Stimulated activated CD4-positive, alpha-beta T cell treated with anti-CD3 and anti-CD28 coated beads, Interleukin-15, amount 100 ng/mL, for 24 hours (primary cell): ENCODE data around the gene ISG20.

Experiments used
- DNase-seq: peaks from one replicate; pipeline ENCODE4 v3.0.0-alpha.2; 2020

ISG20 gene

GRCh38 chr15:88638626-88639372 lies at the start of gene ISG20:
TSS of gene ISG20 (plus strand) at chr15:88639016. CDS start at chr15:88639367, 351 bp downstream.
- peak; percentile 96 for DNase-seq

GRCh38 chr15:88590759-88591158 lies 48.1 kb upstream of the ISG20 start:
- DNase-seq, result no peak

- DNase-seq, result no peak
These were observed 47.4 kb upstream of the ISG20 start for GRCh38 chr15:88591384-88591783.

GRCh38 chr15:88603885-88604284 lies 34.9 kb upstream of the ISG20 start:
- no peak for DNase-seq

DNA sequence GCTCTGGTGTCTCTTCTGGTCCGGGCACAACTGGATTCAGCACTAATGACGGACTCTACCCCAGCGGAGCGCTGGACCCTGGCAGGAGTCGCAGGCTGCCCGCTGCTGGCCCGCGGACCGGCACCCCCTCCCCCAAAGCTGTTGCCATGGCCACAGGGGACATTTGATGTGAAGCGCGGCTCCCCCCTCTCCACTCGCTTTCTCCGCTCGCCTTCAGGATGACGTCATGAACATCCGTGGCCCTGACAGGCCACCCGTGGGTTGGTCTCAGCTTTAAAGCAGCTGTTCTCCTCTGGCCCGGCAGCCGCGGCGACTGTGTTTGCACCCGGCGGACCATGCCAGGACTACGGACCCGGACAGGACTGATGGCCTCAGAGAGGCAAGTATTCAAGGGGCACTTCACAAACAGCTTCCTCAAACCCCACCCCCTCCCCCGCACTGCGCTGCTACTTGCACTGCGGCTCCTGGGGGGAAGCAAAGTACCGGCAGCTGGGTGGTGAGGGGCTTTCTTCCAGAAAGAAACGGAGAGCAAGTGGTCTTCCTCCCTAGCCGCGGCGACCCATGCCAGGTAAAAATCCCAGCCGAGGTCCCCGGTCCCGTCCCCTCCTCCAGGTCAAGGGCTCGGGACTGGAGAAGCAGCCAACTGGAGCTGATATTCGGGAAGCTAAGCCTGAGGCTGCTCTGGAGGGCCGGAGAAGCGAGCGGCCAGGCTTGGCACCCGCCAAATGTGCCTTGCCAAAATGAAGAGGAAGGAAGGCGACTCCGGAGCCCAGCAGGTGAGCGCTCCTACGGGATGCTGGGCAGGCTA lies 34.2 kb upstream of the ISG20 start:
- no peak for DNase-seq

GRCh38 chr15:88605189-88606069 lies 33.4 kb upstream of the ISG20 start:
- peak; percentile 63 for DNase-seq

- no peak for DNase-seq
These were observed 32.6 kb upstream of the ISG20 start for GRCh38 chr15:88606070-88606794.

DNA sequence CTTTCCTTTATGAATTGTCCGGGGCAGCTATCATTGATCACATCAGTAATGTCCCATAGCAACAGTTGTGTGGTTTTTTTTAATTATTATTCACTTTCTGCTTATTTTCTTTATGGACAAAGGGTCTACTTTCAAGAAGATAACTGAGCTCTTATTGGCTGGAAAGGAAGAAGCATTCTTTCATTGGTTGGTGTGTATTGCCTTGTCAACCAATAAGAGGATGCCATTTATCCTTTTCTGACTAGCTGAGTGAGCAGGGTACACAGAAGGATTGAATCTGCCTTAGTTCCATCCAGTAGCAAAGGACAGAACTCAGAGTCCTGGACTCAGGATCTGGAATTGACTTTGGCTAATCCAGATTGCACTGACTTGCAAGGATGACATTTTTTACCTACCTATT lies 30.9 kb upstream of the ISG20 start:
- DNase-seq, result no peak

- DNase-seq, result no peak
These were observed 30.1 kb upstream of the ISG20 start for GRCh38 chr15:88608607-88609181.

GRCh38 chr15:88609344-88610090 lies 29.3 kb upstream of the ISG20 start:
- no peak for DNase-seq

GRCh38 chr15:88610701-88611231 lies 28.1 kb upstream of the ISG20 start:
- no peak for DNase-seq

- DNase-seq, result no peak
These were observed 26.5 kb upstream of the ISG20 start for GRCh38 chr15:88612186-88612796.

GRCh38 chr15:88613074-88613944 lies 25.5 kb upstream of the ISG20 start:
- no peak for DNase-seq

- no peak for DNase-seq
These were observed 23.3 kb upstream of the ISG20 start for GRCh38 chr15:88615303-88616107.

- no peak for DNase-seq
These were observed 22.6 kb upstream of the ISG20 start for GRCh38 chr15:88616240-88616639.

- DNase-seq, result no peak
These were observed 21.6 kb upstream of the ISG20 start for GRCh38 chr15:88617031-88617722.

DNA sequence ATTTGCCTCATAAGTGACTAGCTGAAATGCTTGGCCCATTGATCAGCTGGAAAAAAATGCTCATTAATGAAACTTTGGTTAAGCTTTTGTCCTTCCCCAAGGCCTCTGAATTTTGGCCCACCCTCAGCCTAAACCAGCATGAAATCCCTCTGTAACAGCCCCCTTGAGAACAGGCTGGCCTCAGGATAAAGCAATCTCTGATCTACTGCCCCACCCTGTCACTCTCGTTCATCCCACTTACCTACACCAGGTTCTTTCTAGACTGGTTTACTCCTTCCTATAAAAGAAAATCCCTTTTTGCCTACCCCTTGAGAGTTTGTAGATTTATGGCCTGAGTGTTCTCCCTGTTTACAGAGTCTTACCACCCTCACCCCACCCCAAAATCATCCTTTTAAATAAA lies 21.0 kb upstream of the ISG20 start:
- DNase-seq, result no peak

GRCh38 chr15:88618686-88619085 lies 20.1 kb upstream of the ISG20 start:
- no peak for DNase-seq
